LNCAP (cell line): ENCODE measurements around the gene BATF3.

Source experiments
- TF ChIP-seq, protein P1 (sequence below): fragments of 450-650 bp; IDR thresholded peaks from 2 replicates; pipeline ENCODE4 v1.5.1; 2017; ENCODE audit warnings: mild to moderate bottlenecking

The BATF3 gene

DNA sequence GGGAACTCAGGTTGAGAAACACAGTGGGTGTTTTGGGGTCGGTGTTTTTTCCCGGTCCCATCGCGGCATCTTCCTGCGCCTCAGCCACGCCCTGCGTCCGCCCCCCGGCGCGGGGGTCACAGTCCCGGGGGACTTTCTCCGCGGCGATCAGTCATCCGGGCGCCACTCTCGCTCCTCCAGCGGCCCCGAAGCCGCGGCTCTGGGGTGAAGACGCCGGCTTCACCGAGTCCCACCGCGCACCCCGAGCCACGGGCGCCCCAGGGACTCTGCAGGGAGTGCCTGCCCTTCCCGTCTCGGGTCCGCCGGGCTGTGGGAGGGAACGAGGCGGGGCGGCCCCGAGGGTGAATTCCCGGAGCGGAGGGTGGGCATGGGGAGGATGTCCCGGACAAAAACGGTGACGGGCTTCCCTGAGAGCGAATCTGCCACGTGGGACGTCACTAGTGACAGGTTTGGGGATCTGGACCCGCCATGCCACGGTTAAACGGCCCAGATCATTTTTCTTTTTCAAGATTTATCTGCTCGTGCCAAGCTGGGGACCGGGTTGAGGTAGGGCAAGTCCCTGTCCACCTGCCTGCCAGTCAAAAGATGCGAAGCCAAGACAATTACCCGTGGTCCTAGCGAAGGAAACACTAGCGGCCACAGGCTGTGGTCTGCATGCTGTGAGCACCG is 717 bp upstream of the BATF3 start:
- TF ChIP-seq, protein P1, sequence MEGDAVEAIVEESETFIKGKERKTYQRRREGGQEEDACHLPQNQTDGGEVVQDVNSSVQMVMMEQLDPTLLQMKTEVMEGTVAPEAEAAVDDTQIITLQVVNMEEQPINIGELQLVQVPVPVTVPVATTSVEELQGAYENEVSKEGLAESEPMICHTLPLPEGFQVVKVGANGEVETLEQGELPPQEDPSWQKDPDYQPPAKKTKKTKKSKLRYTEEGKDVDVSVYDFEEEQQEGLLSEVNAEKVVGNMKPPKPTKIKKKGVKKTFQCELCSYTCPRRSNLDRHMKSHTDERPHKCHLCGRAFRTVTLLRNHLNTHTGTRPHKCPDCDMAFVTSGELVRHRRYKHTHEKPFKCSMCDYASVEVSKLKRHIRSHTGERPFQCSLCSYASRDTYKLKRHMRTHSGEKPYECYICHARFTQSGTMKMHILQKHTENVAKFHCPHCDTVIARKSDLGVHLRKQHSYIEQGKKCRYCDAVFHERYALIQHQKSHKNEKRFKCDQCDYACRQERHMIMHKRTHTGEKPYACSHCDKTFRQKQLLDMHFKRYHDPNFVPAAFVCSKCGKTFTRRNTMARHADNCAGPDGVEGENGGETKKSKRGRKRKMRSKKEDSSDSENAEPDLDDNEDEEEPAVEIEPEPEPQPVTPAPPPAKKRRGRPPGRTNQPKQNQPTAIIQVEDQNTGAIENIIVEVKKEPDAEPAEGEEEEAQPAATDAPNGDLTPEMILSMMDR: no peak

DNA sequence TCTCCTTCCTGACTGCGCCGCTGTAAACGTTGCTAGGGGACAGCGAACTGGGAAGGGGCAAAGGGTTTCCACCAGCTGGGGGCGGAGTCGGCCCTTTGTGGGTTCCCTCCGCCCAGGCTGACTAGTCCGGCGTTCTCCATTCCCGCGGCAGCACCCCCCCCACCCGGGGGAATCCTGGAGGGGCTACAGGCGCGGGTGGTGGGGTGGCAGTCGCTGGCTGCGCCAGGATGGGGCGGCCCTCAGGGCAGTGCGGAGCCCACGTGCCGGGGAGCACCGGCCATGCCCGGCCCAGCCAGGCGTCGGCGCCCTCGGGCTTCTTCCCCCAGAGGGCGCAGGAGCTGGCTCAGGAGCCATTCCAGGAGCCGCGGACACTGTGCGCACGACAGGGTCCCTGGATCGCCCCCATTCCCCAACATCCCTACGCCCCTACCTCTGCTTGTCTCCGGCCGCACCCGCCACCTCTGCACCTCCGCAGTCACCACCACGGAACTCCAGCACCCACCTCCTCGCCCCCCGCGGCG is 476 bp downstream of the BATF3 start:
- TF ChIP-seq, protein P1: peak; percentile 70

DNA sequence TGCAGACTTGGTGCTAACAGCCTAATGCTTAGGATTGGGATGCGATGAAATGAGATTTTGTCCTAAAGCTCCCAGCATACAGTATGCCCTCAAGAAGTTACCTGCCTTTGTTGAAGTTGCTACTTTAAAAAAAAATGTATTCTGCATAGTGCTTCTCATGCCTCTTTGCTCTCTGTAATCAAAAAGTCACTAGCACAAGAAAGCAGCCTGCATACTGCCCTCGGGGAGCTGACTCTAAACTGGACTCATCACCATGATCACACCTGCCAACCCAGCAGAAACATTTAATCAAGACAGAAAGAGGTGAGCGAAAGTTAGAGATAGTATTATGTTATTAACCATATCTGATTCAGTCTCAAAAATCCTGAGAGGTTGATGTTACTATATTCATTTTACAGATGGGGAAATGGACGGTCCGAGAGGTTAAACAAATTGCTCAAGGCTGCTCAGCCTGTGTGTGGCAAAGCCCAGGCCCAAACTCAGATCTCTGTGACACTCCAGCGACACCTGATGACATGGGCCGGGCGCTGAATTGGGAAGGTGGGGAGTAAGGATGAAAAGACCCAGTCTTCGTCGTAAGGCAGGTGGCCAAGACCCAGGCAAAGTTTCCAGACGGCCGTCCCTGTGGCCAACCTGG is 1.1 kb downstream of the BATF3 start:
- TF ChIP-seq, protein P1: no peak

DNA sequence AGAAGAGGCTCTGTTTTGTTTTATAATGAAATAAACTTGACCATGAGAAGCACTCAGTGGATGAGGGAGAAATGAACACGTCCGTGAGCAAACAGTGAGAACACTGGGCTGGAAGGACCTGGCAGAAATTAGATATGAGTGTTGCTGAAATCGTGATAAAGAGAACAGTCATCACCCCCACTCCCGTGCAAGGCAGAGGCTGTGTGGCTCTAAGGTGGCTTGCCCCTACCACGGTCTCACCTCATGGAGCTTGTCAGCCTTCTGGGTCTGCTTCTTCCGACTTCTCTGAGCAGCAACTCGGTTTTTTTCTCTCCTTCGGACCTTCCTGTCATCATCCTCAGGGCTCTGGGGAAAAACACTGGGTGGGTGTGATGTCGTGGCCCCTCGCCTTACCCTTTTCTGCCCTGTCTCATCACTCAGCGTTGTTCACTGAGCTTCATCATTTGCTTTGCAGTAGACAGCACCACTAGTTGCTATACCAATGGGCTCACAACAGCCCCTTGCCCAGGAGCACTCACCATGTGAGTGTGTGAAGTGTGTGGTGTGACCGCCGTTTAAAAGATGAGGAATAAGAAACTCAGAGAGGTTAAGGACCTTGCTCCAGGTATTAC is 2.8 kb downstream of the BATF3 start:
- TF ChIP-seq, protein P1: no peak

DNA sequence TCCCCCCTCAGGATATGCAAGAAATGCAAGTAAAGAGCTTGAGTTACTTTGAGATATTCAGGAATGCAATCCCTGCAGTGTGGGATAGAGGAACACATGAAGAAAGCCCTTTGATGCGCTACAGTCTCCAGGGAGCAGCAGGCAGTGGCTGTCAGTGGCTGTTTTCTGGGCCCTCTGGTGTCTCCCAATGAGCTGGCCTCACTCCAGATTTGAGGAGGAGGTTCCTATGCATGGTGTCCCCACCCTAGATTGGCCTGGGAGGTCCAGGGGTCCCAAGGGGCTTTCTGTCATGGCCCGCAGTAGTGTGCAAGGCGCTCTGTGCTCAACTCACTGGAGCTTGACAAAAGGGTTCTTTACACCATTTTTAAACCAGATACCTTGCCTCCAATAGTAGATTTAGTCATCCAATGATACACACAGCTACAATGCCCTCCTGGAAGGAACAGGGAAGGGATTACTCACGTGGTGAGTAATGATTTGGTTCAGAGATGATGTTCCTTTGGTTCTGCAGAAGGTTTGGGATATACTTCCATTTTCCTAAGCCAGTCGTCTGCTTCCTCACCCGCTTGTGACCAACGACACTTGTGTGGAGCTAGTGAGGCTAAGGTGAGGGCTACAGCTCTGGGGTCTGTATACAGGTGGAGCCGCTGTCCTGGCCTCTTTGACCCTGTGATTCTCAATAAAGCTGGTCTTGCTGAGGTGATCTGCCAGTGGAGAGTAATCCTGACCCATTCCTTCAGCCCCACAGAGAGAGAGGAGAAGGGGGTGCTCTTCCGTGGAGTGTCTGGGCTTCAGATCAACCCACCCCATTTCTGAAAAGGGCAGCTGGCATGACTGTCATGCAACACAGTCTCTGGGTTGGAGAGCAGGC is 6.6 kb downstream of the BATF3 start:
- TF ChIP-seq, protein P1: no peak

DNA sequence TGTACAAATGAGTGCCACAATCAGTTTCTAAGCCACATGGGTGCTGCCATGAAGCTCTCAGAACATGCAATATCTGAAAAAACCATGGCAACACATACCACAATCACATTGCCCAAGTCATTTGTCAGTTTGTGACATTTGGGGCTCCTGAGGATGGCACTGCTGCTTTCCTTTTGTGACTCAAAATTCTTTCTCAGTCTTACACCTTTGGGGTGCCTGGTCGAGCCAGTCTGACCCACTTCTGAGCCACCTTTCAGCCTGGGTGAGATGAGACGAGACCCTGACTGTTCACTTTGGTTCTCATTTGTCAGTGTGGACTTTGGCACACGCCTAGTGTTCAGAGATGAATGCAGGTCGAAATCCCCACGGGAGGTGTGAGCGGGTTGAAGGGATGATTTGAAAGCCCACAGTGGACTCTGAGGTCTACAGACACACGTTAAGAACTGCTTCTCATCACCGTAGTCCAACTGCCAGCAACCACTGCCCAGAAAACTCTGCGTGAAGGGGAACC is 8.0 kb downstream of the BATF3 start:
- TF ChIP-seq, protein P1: no peak
